ENCODE results near the gene TIAM2. TPM values are rescaled to one million over a fixed set of nuclear protein-coding genes. Genes with fewer than 3 reads are reported as not detected.
A peak's percentile ranks its signal among the peaks of the same experiment; 100 is the strongest.

The TIAM2 gene
- total and polyA plus RNA-seq, 4 donors = 1.6 to 19.9 (median 11.6) TPM

- Histone ChIP-seq H3K4me1 (ENCODE audit: control insufficient read depth in 1 of 2, insufficient read depth in 2 of 2, low read length in 2 of 2) (peaks cover 5 to 13% of the 10 kb centered on the region in 2 donors), H3K4me3 (ENCODE audit: low read length in 2 of 2) (no peak overlapping the region), H3K36me3 (ENCODE audit: control insufficient read depth in 1 of 2, insufficient read depth in 2 of 2, low read length in 1 of 2) (no peaks in the 10 kb centered on the region), H3K27me3 (ENCODE audit: control insufficient read depth in 1 of 2, insufficient read depth in 2 of 2, low read length in 1 of 2) (no peaks in the 10 kb centered on the region), H3K27ac (ENCODE audit: low read depth in 1 of 2, low read length in 2 of 2) (peak overlapping the region; percentile 28 to 43), H3K9me3 (ENCODE audit: control insufficient read depth, low read length) (no peaks in the 10 kb centered on the region)
- ATAC-seq (ENCODE audit: low FRiP score) (peak; percentile 79), DNase-seq (peak; percentile 80 to 91)
- 49% methylated on average over 4 of the region's 4 CpGs for WGBS, 2 donors
- intact Hi-C loops (cut with DNase I) = no loop called here
Observed at GRCh38 chr6:155026022-155026705, 31.0 kb downstream of the TIAM2 start.

GRCh38 chr6:155026706-155027045 is 31.6 kb downstream of the TIAM2 start:
- H3K4me3 ChIP-seq (ENCODE audit: low read length in 2 of 2) = no peak overlapping the region
- no peaks in the 10 kb centered on the region for H3K9me3 ChIP-seq (ENCODE audit: control insufficient read depth, low read length)
- intact Hi-C loops (cut with DNase I) = no loop called here
- no peaks in the 10 kb centered on the region for H3K36me3 ChIP-seq (ENCODE audit: control insufficient read depth in 1 of 2, insufficient read depth in 2 of 2, low read length in 1 of 2)
- no peaks in the 10 kb centered on the region for H3K27me3 ChIP-seq (ENCODE audit: control insufficient read depth in 1 of 2, insufficient read depth in 2 of 2, low read length in 1 of 2)
- peak overlapping the region in 1 of 2 donors; percentile 25 for H3K27ac ChIP-seq (ENCODE audit: low read depth in 1 of 2, low read length in 2 of 2)
- peaks cover 5 to 13% of the 10 kb centered on the region in 2 donors for H3K4me1 ChIP-seq (ENCODE audit: control insufficient read depth in 1 of 2, insufficient read depth in 2 of 2, low read length in 2 of 2)
- ATAC-seq (ENCODE audit: low FRiP score) = no peak
- WGBS, 2 donors = 43 to 51% methylated on average over 4 of the region's 4 CpGs
- no peak for DNase-seq

GRCh38 chr6:155030148-155030720 is 35.1 kb downstream of the TIAM2 start:
- no peaks in the 10 kb centered on the region for H3K36me3 ChIP-seq (ENCODE audit: control insufficient read depth in 1 of 2, insufficient read depth in 2 of 2, low read length in 1 of 2)
- H3K4me1 ChIP-seq (ENCODE audit: control insufficient read depth in 1 of 2, insufficient read depth in 2 of 2, low read length in 2 of 2) = peaks cover 2 to 3% of the 10 kb centered on the region in 2 donors
- intact Hi-C loops (cut with DNase I) = no loop called here
- no peaks in the 10 kb centered on the region for H3K27me3 ChIP-seq (ENCODE audit: control insufficient read depth in 1 of 2, insufficient read depth in 2 of 2, low read length in 1 of 2)
- H3K27ac ChIP-seq (ENCODE audit: low read depth in 1 of 2, low read length in 2 of 2) = no peak overlapping the region
- no peak for DNase-seq
- WGBS, 2 donors = 79 to 86% methylated on average over 8 of the region's 8 CpGs
- H3K4me3 ChIP-seq (ENCODE audit: low read length in 2 of 2) = no peak overlapping the region
- H3K9me3 ChIP-seq (ENCODE audit: control insufficient read depth, low read length) = no peaks in the 10 kb centered on the region
- no peak for ATAC-seq (ENCODE audit: low FRiP score)

DNA sequence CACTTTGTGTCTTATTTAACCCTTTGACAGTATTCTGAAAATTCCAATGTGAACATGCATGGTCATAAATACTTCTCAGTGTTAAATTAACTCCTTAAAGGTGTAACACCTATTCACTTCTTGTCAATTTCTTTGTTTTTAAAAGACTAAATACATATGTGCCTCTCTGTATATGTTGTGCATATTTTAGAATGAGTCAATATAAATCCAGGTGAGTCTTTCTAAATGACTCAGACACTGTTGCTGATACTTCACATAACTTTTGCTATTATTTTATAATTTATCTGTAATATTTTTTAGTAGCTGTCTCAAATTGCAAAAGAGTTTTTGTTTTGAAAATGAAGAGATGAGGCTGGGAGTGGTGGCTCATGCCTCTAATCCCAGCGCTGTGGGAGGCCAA is 36.0 kb downstream of the TIAM2 start:
- Histone ChIP-seq H3K27ac (ENCODE audit: low read depth in 1 of 2, low read length in 2 of 2) (no peak overlapping the region), H3K9me3 (ENCODE audit: control insufficient read depth, low read length) (no peaks in the 10 kb centered on the region), H3K36me3 (ENCODE audit: control insufficient read depth in 1 of 2, insufficient read depth in 2 of 2, low read length in 1 of 2) (no peaks in the 10 kb centered on the region), H3K4me1 (ENCODE audit: control insufficient read depth in 1 of 2, insufficient read depth in 2 of 2, low read length in 2 of 2) (peaks cover 2 to 3% of the 10 kb centered on the region in 2 donors), H3K27me3 (ENCODE audit: control insufficient read depth in 1 of 2, insufficient read depth in 2 of 2, low read length in 1 of 2) (no peaks in the 10 kb centered on the region), H3K4me3 (ENCODE audit: low read length in 2 of 2) (no peak overlapping the region)
- ATAC-seq (ENCODE audit: low FRiP score) (no peak), DNase-seq (no peak)
- intact Hi-C loops (cut with DNase I) = no loop called here
- WGBS, 2 donors = 98 to 100% methylated on average over 1 of the region's 1 CpG

- H3K27ac ChIP-seq (ENCODE audit: low read depth in 1 of 2, low read length in 2 of 2) = no peak overlapping the region
- H3K4me1 ChIP-seq (ENCODE audit: control insufficient read depth in 1 of 2, insufficient read depth in 2 of 2, low read length in 2 of 2) = no peaks in the 10 kb centered on the region
- intact Hi-C loops (cut with DNase I) = no loop called here
- ATAC-seq (ENCODE audit: low FRiP score) (no peak), DNase-seq (no peak)
- H3K9me3 ChIP-seq (ENCODE audit: control insufficient read depth, low read length) = no peaks in the 10 kb centered on the region
- no peak overlapping the region for H3K4me3 ChIP-seq (ENCODE audit: low read length in 2 of 2)
- H3K27me3 ChIP-seq (ENCODE audit: control insufficient read depth in 1 of 2, insufficient read depth in 2 of 2, low read length in 1 of 2) = no peaks in the 10 kb centered on the region
- no peaks in the 10 kb centered on the region for H3K36me3 ChIP-seq (ENCODE audit: control insufficient read depth in 1 of 2, insufficient read depth in 2 of 2, low read length in 1 of 2)
- 81 to 84% methylated on average over 13 of the region's 13 CpGs for WGBS, 2 donors
Observed at GRCh38 chr6:155033021-155033791, 38.1 kb downstream of the TIAM2 start.

- Histone ChIP-seq H3K27me3 (ENCODE audit: control insufficient read depth in 1 of 2, insufficient read depth in 2 of 2, low read length in 1 of 2) (no peaks in the 10 kb centered on the region), H3K9me3 (ENCODE audit: control insufficient read depth, low read length) (no peaks in the 10 kb centered on the region), H3K27ac (ENCODE audit: low read depth in 1 of 2, low read length in 2 of 2) (no peak overlapping the region), H3K4me1 (ENCODE audit: control insufficient read depth in 1 of 2, insufficient read depth in 2 of 2, low read length in 2 of 2) (no peaks in the 10 kb centered on the region), H3K4me3 (ENCODE audit: low read length in 2 of 2) (no peak overlapping the region), H3K36me3 (ENCODE audit: control insufficient read depth in 1 of 2, insufficient read depth in 2 of 2, low read length in 1 of 2) (no peaks in the 10 kb centered on the region)
- DNase-seq = no peak
- no peak for ATAC-seq (ENCODE audit: low FRiP score)
- intact Hi-C loops (cut with DNase I) = no loop called here
- WGBS, 2 donors = 90 to 94% methylated on average over 8 of the region's 8 CpGs
Observed at GRCh38 chr6:155036907-155037306, 41.8 kb downstream of the TIAM2 start.

- Histone ChIP-seq H3K4me3 (ENCODE audit: low read length in 2 of 2) (no peak overlapping the region), H3K27me3 (ENCODE audit: control insufficient read depth in 1 of 2, insufficient read depth in 2 of 2, low read length in 1 of 2) (no peaks in the 10 kb centered on the region), H3K4me1 (ENCODE audit: control insufficient read depth in 1 of 2, insufficient read depth in 2 of 2, low read length in 2 of 2) (no peaks in the 10 kb centered on the region), H3K27ac (ENCODE audit: low read depth in 1 of 2, low read length in 2 of 2) (no peak overlapping the region), H3K36me3 (ENCODE audit: control insufficient read depth in 1 of 2, insufficient read depth in 2 of 2, low read length in 1 of 2) (no peaks in the 10 kb centered on the region), H3K9me3 (ENCODE audit: control insufficient read depth, low read length) (no peaks in the 10 kb centered on the region)
- no peak for DNase-seq
- intact Hi-C loops (cut with DNase I) = no loop called here
- no peak for ATAC-seq (ENCODE audit: low FRiP score)
- 96 to 99% methylated on average over 4 of the region's 4 CpGs for WGBS, 2 donors
Observed at GRCh38 chr6:155038104-155038503, 43.0 kb downstream of the TIAM2 start.

DNA sequence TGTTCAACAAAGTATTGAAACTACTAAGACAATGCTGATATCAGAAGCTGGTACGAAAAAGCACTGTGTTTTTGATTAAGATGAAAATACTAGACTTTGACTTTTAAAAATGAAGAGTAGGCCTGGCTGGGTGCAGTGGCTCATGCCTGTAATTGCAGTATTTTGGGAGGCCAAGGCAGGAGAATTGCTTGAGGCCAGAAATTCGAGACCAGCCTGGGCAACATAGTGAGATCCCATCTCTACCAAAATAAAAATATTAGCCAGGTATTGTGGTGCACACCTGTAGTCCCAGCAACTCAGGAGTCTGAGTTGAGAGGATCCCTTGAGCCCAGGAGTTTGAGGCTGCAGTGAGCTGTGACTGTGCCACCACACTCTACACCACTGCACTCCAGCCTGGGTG is 43.4 kb downstream of the TIAM2 start:
- DNase-seq = no peak
- Histone ChIP-seq H3K27ac (ENCODE audit: low read depth in 1 of 2, low read length in 2 of 2) (no peak overlapping the region), H3K9me3 (ENCODE audit: control insufficient read depth, low read length) (no peaks in the 10 kb centered on the region), H3K4me3 (ENCODE audit: low read length in 2 of 2) (no peak overlapping the region), H3K36me3 (ENCODE audit: control insufficient read depth in 1 of 2, insufficient read depth in 2 of 2, low read length in 1 of 2) (no peaks in the 10 kb centered on the region), H3K27me3 (ENCODE audit: control insufficient read depth in 1 of 2, insufficient read depth in 2 of 2, low read length in 1 of 2) (no peaks in the 10 kb centered on the region), H3K4me1 (ENCODE audit: control insufficient read depth in 1 of 2, insufficient read depth in 2 of 2, low read length in 2 of 2) (no peaks in the 10 kb centered on the region)
- 92 to 95% methylated on average over 2 of the region's 2 CpGs for WGBS, 2 donors
- intact Hi-C loops (cut with DNase I) = no loop called here
- no peak for ATAC-seq (ENCODE audit: low FRiP score)

DNA sequence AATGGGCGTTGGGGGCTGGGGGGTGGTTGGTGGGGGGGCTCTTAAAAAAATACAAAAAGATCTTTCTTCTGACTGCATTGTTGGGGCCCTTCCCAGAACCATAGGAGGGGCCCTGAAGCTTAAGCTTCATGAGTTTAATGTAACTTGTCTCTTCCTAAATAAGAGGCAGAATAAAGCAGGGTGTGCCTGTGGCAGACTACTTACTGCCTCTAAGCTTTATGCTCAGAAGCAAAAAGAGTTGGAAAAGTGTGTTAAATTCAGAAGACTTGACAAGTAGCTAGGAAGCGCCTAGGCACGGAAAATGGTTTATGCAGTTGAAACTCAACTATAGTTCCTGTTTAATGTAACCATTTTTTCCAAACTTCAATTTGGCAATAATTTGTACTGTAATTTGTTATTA is 44.5 kb downstream of the TIAM2 start:
- H3K36me3 ChIP-seq (ENCODE audit: control insufficient read depth in 1 of 2, insufficient read depth in 2 of 2, low read length in 1 of 2) = no peaks in the 10 kb centered on the region
- no peak for DNase-seq
- ATAC-seq (ENCODE audit: low FRiP score) = no peak

More for the DNA sequence above, 44.5 kb downstream of the TIAM2 start:
- Histone ChIP-seq H3K9me3 (ENCODE audit: control insufficient read depth, low read length) (no peaks in the 10 kb centered on the region), H3K4me3 (ENCODE audit: low read length in 2 of 2) (no peak overlapping the region), H3K27ac (ENCODE audit: low read depth in 1 of 2, low read length in 2 of 2) (no peak overlapping the region), H3K27me3 (ENCODE audit: control insufficient read depth in 1 of 2, insufficient read depth in 2 of 2, low read length in 1 of 2) (no peaks in the 10 kb centered on the region), H3K4me1 (ENCODE audit: control insufficient read depth in 1 of 2, insufficient read depth in 2 of 2, low read length in 2 of 2) (no peaks in the 10 kb centered on the region)
- WGBS, 2 donors = 93 to 96% methylated on average over 3 of the region's 3 CpGs
- intact Hi-C loops (cut with DNase I) = no loop called here

Data from aorta (tissue), 5 donors.